ENCODE results near the gene PTPN13.

Gene PTPN13

GRCh38 chr4:86569103-86569870 lies 24.8 kb upstream of the PTPN13 start:
- H3K4me3 ChIP-seq (ENCODE audit: low read length): no peak overlapping the region
- TF ChIP-seq CTCF (IDR thresholded peaks at IDR 0.05; ENCODE audit: low read depth, low read length, poor library complexity, severe bottlenecking) (no peak), EZH2phosphoT487 (IDR thresholded peaks at IDR 0.05; ENCODE audit: borderline replicate concordance, low read length) (no peak)
- no peaks in the 10 kb centered on the region for H3K9me2 ChIP-seq (replicated peaks; ENCODE audit: control insufficient read depth, low read length)
- H3K27me3 ChIP-seq (ENCODE audit: control insufficient read depth, low read length): no peaks in the 10 kb centered on the region
- H3K4me1 ChIP-seq (ENCODE audit: control insufficient read depth, low read length): no peaks in the 10 kb centered on the region
- H3F3A ChIP-seq (ENCODE audit: control insufficient read depth, insufficient read depth): no peaks in the 10 kb centered on the region
- H3K79me2 ChIP-seq (ENCODE audit: control insufficient read depth, low read length): no peaks in the 10 kb centered on the region
- H3K4me2 ChIP-seq (ENCODE audit: low read length): no peak overlapping the region
- H3K27ac ChIP-seq (ENCODE audit: low read depth, low read length): no peak overlapping the region
- no peaks in the 10 kb centered on the region for H3K36me3 ChIP-seq (ENCODE audit: control insufficient read depth, low read length)
- no peaks in the 10 kb centered on the region for H4K20me1 ChIP-seq (ENCODE audit: control insufficient read depth, insufficient read depth, low read depth, low read length)
- H3K9me3 ChIP-seq (ENCODE audit: control insufficient read depth, insufficient read depth, low read length): no peaks in the 10 kb centered on the region

GRCh38 chr4:86579941-86580340 lies 14.2 kb upstream of the PTPN13 start:
- Histone ChIP-seq H3K27me3 (ENCODE audit: control insufficient read depth, low read length) (no peaks in the 10 kb centered on the region), H3K4me3 (ENCODE audit: low read length) (no peak overlapping the region), H3K4me2 (ENCODE audit: low read length) (no peak overlapping the region), H4K20me1 (ENCODE audit: control insufficient read depth, insufficient read depth, low read depth, low read length) (no peaks in the 10 kb centered on the region), H3K9me3 (ENCODE audit: control insufficient read depth, insufficient read depth, low read length) (no peaks in the 10 kb centered on the region), H3K36me3 (ENCODE audit: control insufficient read depth, low read length) (no peaks in the 10 kb centered on the region), H3K4me1 (ENCODE audit: control insufficient read depth, low read length) (no peaks in the 10 kb centered on the region), H3K79me2 (ENCODE audit: control insufficient read depth, low read length) (no peaks in the 10 kb centered on the region), H3K9me2 (replicated peaks; ENCODE audit: control insufficient read depth, low read length) (no peaks in the 10 kb centered on the region), H3K27ac (ENCODE audit: low read depth, low read length) (no peak overlapping the region), H3F3A (ENCODE audit: control insufficient read depth, insufficient read depth) (no peaks in the 10 kb centered on the region)
- no peak for TF ChIP-seq EZH2phosphoT487 (IDR thresholded peaks at IDR 0.05; ENCODE audit: borderline replicate concordance, low read length)
- TF ChIP-seq CTCF (IDR thresholded peaks at IDR 0.05; ENCODE audit: low read depth, low read length, poor library complexity, severe bottlenecking): no peak

- Histone ChIP-seq H3K79me2 (ENCODE audit: control insufficient read depth, low read length) (no peaks in the 10 kb centered on the region), H3K4me1 (ENCODE audit: control insufficient read depth, low read length) (peaks cover 7% of the 10 kb centered on the region), H3F3A (ENCODE audit: control insufficient read depth, insufficient read depth) (no peaks in the 10 kb centered on the region), H3K9me3 (ENCODE audit: control insufficient read depth, insufficient read depth, low read length) (no peaks in the 10 kb centered on the region), H3K27ac (ENCODE audit: low read depth, low read length) (no peak overlapping the region), H3K4me3 (ENCODE audit: low read length) (no peak overlapping the region), H3K9me2 (replicated peaks; ENCODE audit: control insufficient read depth, low read length) (no peaks in the 10 kb centered on the region), H3K36me3 (ENCODE audit: control insufficient read depth, low read length) (no peaks in the 10 kb centered on the region), H3K27me3 (ENCODE audit: control insufficient read depth, low read length) (0 out of 2 replicates have a peak, but pooled peaks cover 4% of the 10 kb centered on the region), H4K20me1 (ENCODE audit: control insufficient read depth, insufficient read depth, low read depth, low read length) (no peaks in the 10 kb centered on the region), H3K4me2 (ENCODE audit: low read length) (no peak overlapping the region)
- TF ChIP-seq EZH2phosphoT487 (IDR thresholded peaks at IDR 0.05; ENCODE audit: borderline replicate concordance, low read length) (no peak), CTCF (IDR thresholded peaks at IDR 0.05; ENCODE audit: low read depth, low read length, poor library complexity, severe bottlenecking) (no peak)
These were observed 11.7 kb upstream of the PTPN13 start for GRCh38 chr4:86582410-86582809.

Measured in DOHH2 (cell line).